CD1c-positive myeloid dendritic cell (primary cell): Measurements from ENCODE around the gene R3HDML.

ENCODE experiments used
- DNase-seq: peaks from one replicate; pipeline ENCODE4 v3.0.0-alpha.2; 2016; ENCODE audit errors: extremely low spot score

R3HDML gene

DNA sequence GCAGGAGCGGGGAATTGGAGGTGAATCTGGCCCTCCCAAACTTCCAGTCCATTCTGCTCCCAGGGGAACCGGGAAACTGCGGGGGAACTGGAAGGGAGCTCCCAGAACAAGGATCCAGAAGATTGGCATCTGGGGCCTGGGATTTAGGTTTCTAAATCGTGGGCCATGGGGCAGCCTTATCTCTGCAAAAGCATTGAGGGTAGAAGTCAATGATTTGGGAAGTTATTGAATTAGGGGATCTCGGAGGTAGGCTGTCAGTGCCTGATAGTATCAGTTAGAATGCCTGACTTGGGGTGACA lies 63.8 kb downstream of the R3HDML start:
- DNase-seq, result no peak
